WTC11 (cell line): ENCODE data around the gene UTP11. TPM values are rescaled to one million over a fixed set of nuclear protein-coding genes. Genes with fewer than 3 reads are reported as not detected.
A peak's percentile ranks its signal among the peaks of the same experiment; 100 is the strongest.

Experiments used
- ATAC-seq: fragments of 200-7000 bp; cut with Tn5 transposase; 2 replicates; pipeline ENCODE4 v1.10.0; 2021; ENCODE audit warnings: mild to moderate bottlenecking, moderate library complexity
- CTCF ChIA-PET: fragments of 300-600 bp; sonication (Branson Sonifier 250); formaldehyde crosslinking; loops from one replicate; lab custom pipeline; 2021; ENCODE audit warnings: antibody characterized with exemption; lab: Charles Lee
- POLR2A ChIA-PET: fragments of 350-600 bp; sonication (Branson Sonifier 250); formaldehyde crosslinking; loops from one replicate; lab custom pipeline; 2021; ENCODE audit warnings: antibody characterized with exemption; lab: Charles Lee
- DNase-seq: peaks from one replicate; pipeline ENCODE4 v3.0.0; 2021; ENCODE audit warnings: low spot score
- H3K27ac Mint-ChIP-seq: 2 replicates; pipeline ENCODE4 v1.8.0; 2021; ENCODE audit warnings: mixed read lengths
- H3K27me3 Mint-ChIP-seq: 2 replicates; pipeline ENCODE4 v1.8.0; 2021; ENCODE audit warnings: low read depth, mild to moderate bottlenecking, moderate library complexity, mixed read lengths
- H3K36me3 Mint-ChIP-seq: 2 replicates; pipeline ENCODE4 v1.8.0; 2021; ENCODE audit warnings: mixed read lengths
- H3K4me1 Mint-ChIP-seq: 2 replicates; pipeline ENCODE4 v1.8.0; 2022; ENCODE audit warnings: mixed read lengths
- H3K4me3 Mint-ChIP-seq: 2 replicates; pipeline ENCODE4 v1.8.0; 2021; ENCODE audit warnings: mild to moderate bottlenecking, moderate library complexity, mixed read lengths
- H3K9me3 Mint-ChIP-seq: 2 replicates; pipeline ENCODE4 v1.8.0; 2021; ENCODE audit warnings: mixed read lengths
- ATF1 ChIP-seq: sonication (generic); formaldehyde crosslinking; IDR thresholded peaks from 2 replicates; pipeline ENCODE4 v1.8.1; 2023; ENCODE audit warnings: mild to moderate bottlenecking, moderate library complexity, missing genetic modification reagents
- CBFB ChIP-seq: sonication (generic); formaldehyde crosslinking; IDR thresholded peaks from 2 replicates; pipeline ENCODE4 v1.8.1; 2022; ENCODE audit warnings: mild to moderate bottlenecking, low read depth, missing genetic modification reagents
- ELF4 ChIP-seq: sonication (generic); formaldehyde crosslinking; IDR thresholded peaks from 2 replicates; pipeline ENCODE4 v1.8.1; 2022; ENCODE audit warnings: low read depth, mild to moderate bottlenecking, moderate library complexity, missing genetic modification reagents
- FOXJ3 ChIP-seq: sonication (generic); formaldehyde crosslinking; IDR thresholded peaks from 2 replicates; pipeline ENCODE4 v1.9.0; 2021; ENCODE audit warnings: missing genetic modification reagents, mild to moderate bottlenecking, borderline replicate concordance
- FOXP1 ChIP-seq: sonication (generic); formaldehyde crosslinking; IDR thresholded peaks from 2 replicates; pipeline ENCODE4 v1.8.0; 2022; ENCODE audit warnings: missing genetic modification reagents, mild to moderate bottlenecking, moderate library complexity, borderline replicate concordance
- MYBL2 ChIP-seq: sonication (generic); formaldehyde crosslinking; IDR thresholded peaks from 2 replicates; pipeline ENCODE4 v1.8.1; 2023; ENCODE audit warnings: mild to moderate bottlenecking, moderate library complexity, missing genetic modification reagents
- NFATC4 ChIP-seq: fragments of 250-450 bp; sonication (Bioruptor Pico); IDR thresholded peaks from 2 replicates; pipeline ENCODE4 v1.9.0; 2021; ENCODE audit warnings: mild to moderate bottlenecking
- NFE2L1 ChIP-seq: sonication (generic); formaldehyde crosslinking; IDR thresholded peaks from 2 replicates; pipeline ENCODE4 v1.8.1; 2023; ENCODE audit warnings: missing genetic modification reagents
- NFYB ChIP-seq: sonication (generic); formaldehyde crosslinking; conservative IDR thresholded peaks from 2 replicates; pipeline ENCODE4 v1.8.0; 2022; ENCODE audit warnings: low read depth, missing genetic modification reagents
- PRRX2 ChIP-seq: fragments of 250-450 bp; sonication (Bioruptor Pico); IDR thresholded peaks from 2 replicates; pipeline ENCODE4 v1.8.0; 2021; ENCODE audit warnings: mild to moderate bottlenecking
- RORB ChIP-seq: fragments of 250-450 bp; sonication (Bioruptor Pico); IDR thresholded peaks from 2 replicates; pipeline ENCODE4 v1.9.0; 2021; ENCODE audit warnings: mild to moderate bottlenecking
- SOX15 ChIP-seq: fragments of 250-450 bp; sonication (Bioruptor Pico); IDR thresholded peaks from 2 replicates; pipeline ENCODE4 v1.9.0; 2021; ENCODE audit warnings: mild to moderate bottlenecking
- TEAD1 ChIP-seq: sonication (generic); formaldehyde crosslinking; IDR thresholded peaks from 2 replicates; pipeline ENCODE4 v1.8.0; 2022; ENCODE audit warnings: mild to moderate bottlenecking, missing genetic modification reagents
- TP53 ChIP-seq: sonication (generic); formaldehyde crosslinking; IDR thresholded peaks from 2 replicates; pipeline ENCODE4 v1.8.1; 2023; ENCODE audit warnings: mild to moderate bottlenecking, missing genetic modification reagents
- ZBTB21 ChIP-seq: sonication (generic); formaldehyde crosslinking; IDR thresholded peaks from 2 replicates; pipeline ENCODE4 v1.8.1; 2023; ENCODE audit warnings: mild to moderate bottlenecking, missing genetic modification reagents, borderline replicate concordance
- ZNF219 ChIP-seq: sonication (generic); formaldehyde crosslinking; IDR thresholded peaks from 2 replicates; pipeline ENCODE4 v1.8.0; 2023; ENCODE audit warnings: missing genetic modification reagents, mild to moderate bottlenecking, borderline replicate concordance
- ZNF512 ChIP-seq: sonication (generic); formaldehyde crosslinking; IDR thresholded peaks from 2 replicates; pipeline ENCODE4 v1.8.1; 2022; ENCODE audit warnings: missing genetic modification reagents, borderline replicate concordance
- ZNF671 ChIP-seq: fragments of 250-450 bp; sonication (Bioruptor Pico); IDR thresholded peaks from 2 replicates; pipeline ENCODE4 v1.8.0; 2021; ENCODE audit warnings: mild to moderate bottlenecking
- ZSCAN18 ChIP-seq: fragments of 250-450 bp; sonication (Bioruptor Pico); IDR thresholded peaks from 2 replicates; pipeline ENCODE4 v2.1.2; 2022; ENCODE audit warnings: mild to moderate bottlenecking, moderate library complexity
- total RNA-seq: library from RNA; stranded (reverse); gene quantifications from 3 replicates; pipeline ENCODE4 v1.2.3, GENCODE V29; 2021
- TF ChIP-seq, protein P1 (sequence below): sonication (generic); formaldehyde crosslinking; IDR thresholded peaks from 2 replicates; pipeline ENCODE4 v1.8.1; 2023; ENCODE audit warnings: mild to moderate bottlenecking, missing genetic modification reagents
- TF ChIP-seq, protein P2 (sequence below): sonication (generic); formaldehyde crosslinking; conservative IDR thresholded peaks from 2 replicates; pipeline ENCODE4 v1.8.1; 2022; ENCODE audit warnings: mild to moderate bottlenecking, missing genetic modification reagents
- TF ChIP-seq, protein P3 (sequence below): fragments of 200-600 bp; IDR thresholded peaks from 2 replicates; pipeline ENCODE4 v1.8.0; 2022; ENCODE audit warnings: antibody characterized with exemption
- TF ChIP-seq, protein P4 (sequence below): sonication (generic); formaldehyde crosslinking; IDR thresholded peaks from 2 replicates; pipeline ENCODE4 v1.8.1; 2023; ENCODE audit warnings: mild to moderate bottlenecking, missing genetic modification reagents
- TF ChIP-seq, protein P5 (sequence below): sonication (generic); formaldehyde crosslinking; IDR thresholded peaks from 2 replicates; pipeline ENCODE4 v1.8.1; 2022; ENCODE audit warnings: mild to moderate bottlenecking, missing genetic modification reagents, moderate library complexity, borderline replicate concordance

Gene UTP11
- total RNA-seq, 1 experiment from 2014 or later, result 42.2 TPM

GRCh38 chr1:38062361-38063288, 50.1 kb downstream of the UTP11 start:
- Mint-ChIP-seq H3K36me3 (no peaks in the 10 kb centered on the region), H3K4me1 (peaks cover 39% of the 10 kb centered on the region), H3K27ac (no peak overlapping the region), H3K9me3 (no peaks in the 10 kb centered on the region), H3K4me3 (no peak overlapping the region), H3K27me3 (no peaks in the 10 kb centered on the region; the same call in 1 of the 2 replicates)
- CTCF ChIA-PET, result interaction anchor here (0.7 to 3.0 kb wide), 5 partner anchors 9 to 427 kb away, joined by 3 to 27 read pairs (median 5); no protein-coding TSS in a partner anchor
- POLR2A ChIA-PET, result interaction anchor here (0.7 to 1.1 kb wide), 2 partner anchors 9 to 62 kb away, joined by 3 to 4 read pairs; no protein-coding TSS in a partner anchor
- ATAC-seq (no peak), DNase-seq (no peak)
- no peak for TF ChIP-seq ZNF671 (CRISPR knock-in tag)
- TF ChIP-seq ZNF219 (CRISPR knock-in tag), result no peak
- TF ChIP-seq TP53, result no peak
- no peak for TF ChIP-seq ZNF512
- TF ChIP-seq ATF1, result no peak
- TF ChIP-seq TEAD1, result no peak
- no peak for TF ChIP-seq ZSCAN18
- TF ChIP-seq ELF4 (CRISPR knock-in tag), result no peak
- TF ChIP-seq NFATC4 (CRISPR knock-in tag), result no peak
- TF ChIP-seq SOX15 (CRISPR knock-in tag), result no peak
- no peak for TF ChIP-seq PRRX2 (CRISPR knock-in tag)
- TF ChIP-seq RORB (CRISPR knock-in tag), result no peak
- TF ChIP-seq, protein P1, sequence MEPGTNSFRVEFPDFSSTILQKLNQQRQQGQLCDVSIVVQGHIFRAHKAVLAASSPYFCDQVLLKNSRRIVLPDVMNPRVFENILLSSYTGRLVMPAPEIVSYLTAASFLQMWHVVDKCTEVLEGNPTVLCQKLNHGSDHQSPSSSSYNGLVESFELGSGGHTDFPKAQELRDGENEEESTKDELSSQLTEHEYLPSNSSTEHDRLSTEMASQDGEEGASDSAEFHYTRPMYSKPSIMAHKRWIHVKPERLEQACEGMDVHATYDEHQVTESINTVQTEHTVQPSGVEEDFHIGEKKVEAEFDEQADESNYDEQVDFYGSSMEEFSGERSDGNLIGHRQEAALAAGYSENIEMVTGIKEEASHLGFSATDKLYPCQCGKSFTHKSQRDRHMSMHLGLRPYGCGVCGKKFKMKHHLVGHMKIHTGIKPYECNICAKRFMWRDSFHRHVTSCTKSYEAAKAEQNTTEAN, result no peak
- no peak for TF ChIP-seq ZBTB21 (CRISPR knock-in tag)

- ChIA-PET CTCF (interaction anchor here (0.7 to 3.0 kb wide), 6 partner anchors 8 to 439 kb away, joined by 3 to 27 read pairs (median 5); partner anchors contain the start of gene POU3F1), POLR2A (interaction anchor here (0.7 to 1.1 kb wide), 2 partner anchors 16 to 61 kb away, joined by 3 read pairs; no protein-coding TSS in a partner anchor)
- ATAC-seq (peak; percentile 58), DNase-seq (no peak)
- no peak overlapping the region for H3K27ac Mint-ChIP-seq
- no peaks in the 10 kb centered on the region; the same call in 1 of the 2 replicates for H3K27me3 Mint-ChIP-seq
- H3K9me3 Mint-ChIP-seq, result no peaks in the 10 kb centered on the region
- peak overlapping the region; percentile 16 for H3K4me3 Mint-ChIP-seq
- no peaks in the 10 kb centered on the region for H3K36me3 Mint-ChIP-seq
- H3K4me1 Mint-ChIP-seq, result peaks cover 42% of the 10 kb centered on the region
- TF ChIP-seq, protein P2, sequence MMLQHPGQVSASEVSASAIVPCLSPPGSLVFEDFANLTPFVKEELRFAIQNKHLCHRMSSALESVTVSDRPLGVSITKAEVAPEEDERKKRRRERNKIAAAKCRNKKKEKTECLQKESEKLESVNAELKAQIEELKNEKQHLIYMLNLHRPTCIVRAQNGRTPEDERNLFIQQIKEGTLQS, result no peak
- TF ChIP-seq FOXJ3 (CRISPR knock-in tag), result no peak
- no peak for TF ChIP-seq FOXP1
- TF ChIP-seq CBFB (CRISPR knock-in tag), result no peak
- TF ChIP-seq, protein P3, sequence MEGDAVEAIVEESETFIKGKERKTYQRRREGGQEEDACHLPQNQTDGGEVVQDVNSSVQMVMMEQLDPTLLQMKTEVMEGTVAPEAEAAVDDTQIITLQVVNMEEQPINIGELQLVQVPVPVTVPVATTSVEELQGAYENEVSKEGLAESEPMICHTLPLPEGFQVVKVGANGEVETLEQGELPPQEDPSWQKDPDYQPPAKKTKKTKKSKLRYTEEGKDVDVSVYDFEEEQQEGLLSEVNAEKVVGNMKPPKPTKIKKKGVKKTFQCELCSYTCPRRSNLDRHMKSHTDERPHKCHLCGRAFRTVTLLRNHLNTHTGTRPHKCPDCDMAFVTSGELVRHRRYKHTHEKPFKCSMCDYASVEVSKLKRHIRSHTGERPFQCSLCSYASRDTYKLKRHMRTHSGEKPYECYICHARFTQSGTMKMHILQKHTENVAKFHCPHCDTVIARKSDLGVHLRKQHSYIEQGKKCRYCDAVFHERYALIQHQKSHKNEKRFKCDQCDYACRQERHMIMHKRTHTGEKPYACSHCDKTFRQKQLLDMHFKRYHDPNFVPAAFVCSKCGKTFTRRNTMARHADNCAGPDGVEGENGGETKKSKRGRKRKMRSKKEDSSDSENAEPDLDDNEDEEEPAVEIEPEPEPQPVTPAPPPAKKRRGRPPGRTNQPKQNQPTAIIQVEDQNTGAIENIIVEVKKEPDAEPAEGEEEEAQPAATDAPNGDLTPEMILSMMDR, result no peak
- TF ChIP-seq, protein P4, sequence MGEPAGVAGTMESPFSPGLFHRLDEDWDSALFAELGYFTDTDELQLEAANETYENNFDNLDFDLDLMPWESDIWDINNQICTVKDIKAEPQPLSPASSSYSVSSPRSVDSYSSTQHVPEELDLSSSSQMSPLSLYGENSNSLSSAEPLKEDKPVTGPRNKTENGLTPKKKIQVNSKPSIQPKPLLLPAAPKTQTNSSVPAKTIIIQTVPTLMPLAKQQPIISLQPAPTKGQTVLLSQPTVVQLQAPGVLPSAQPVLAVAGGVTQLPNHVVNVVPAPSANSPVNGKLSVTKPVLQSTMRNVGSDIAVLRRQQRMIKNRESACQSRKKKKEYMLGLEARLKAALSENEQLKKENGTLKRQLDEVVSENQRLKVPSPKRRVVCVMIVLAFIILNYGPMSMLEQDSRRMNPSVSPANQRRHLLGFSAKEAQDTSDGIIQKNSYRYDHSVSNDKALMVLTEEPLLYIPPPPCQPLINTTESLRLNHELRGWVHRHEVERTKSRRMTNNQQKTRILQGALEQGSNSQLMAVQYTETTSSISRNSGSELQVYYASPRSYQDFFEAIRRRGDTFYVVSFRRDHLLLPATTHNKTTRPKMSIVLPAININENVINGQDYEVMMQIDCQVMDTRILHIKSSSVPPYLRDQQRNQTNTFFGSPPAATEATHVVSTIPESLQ (CRISPR knock-in tag), result no peak
- TF ChIP-seq NFE2L1 (CRISPR knock-in tag), result no peak
- TF ChIP-seq, protein P5, sequence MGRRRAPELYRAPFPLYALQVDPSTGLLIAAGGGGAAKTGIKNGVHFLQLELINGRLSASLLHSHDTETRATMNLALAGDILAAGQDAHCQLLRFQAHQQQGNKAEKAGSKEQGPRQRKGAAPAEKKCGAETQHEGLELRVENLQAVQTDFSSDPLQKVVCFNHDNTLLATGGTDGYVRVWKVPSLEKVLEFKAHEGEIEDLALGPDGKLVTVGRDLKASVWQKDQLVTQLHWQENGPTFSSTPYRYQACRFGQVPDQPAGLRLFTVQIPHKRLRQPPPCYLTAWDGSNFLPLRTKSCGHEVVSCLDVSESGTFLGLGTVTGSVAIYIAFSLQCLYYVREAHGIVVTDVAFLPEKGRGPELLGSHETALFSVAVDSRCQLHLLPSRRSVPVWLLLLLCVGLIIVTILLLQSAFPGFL (CRISPR knock-in tag), result no peak
- no peak for TF ChIP-seq NFYB (CRISPR knock-in tag)
- TF ChIP-seq MYBL2 (CRISPR knock-in tag), result no peak
Measured at GRCh38 chr1:38063616-38064015, 51.1 kb downstream of the UTP11 start.
